ENCODE data around the gene SNAP91. TPM values are rescaled to one million over a fixed set of nuclear protein-coding genes. Genes with fewer than 3 reads are reported as not detected.

The SNAP91 gene
- total and polyA plus RNA-seq, 2 of the 8 experiments (the other 6 are each of a cell fraction or from before 2014, with no cell fraction given), result 1.3 to 1.5 TPM

GRCh38 chr6:83509441-83509840 lies 199.5 kb downstream of the SNAP91 start:
- no peak overlapping the region for H2BK120ac ChIP-seq (replicated peaks; ENCODE audit: low read depth, low read length)
- H4K20me1 ChIP-seq (replicated peaks in 1 of 2; ENCODE audit: control insufficient read depth in 1 of 2, insufficient read depth in 2 of 2, low read length in 2 of 2), result no peaks in the 10 kb centered on the region
- no peak overlapping the region for H2BK15ac ChIP-seq (ENCODE audit: low read length)
- H3K4me3 ChIP-seq (ENCODE audit: extremely low read depth in 1 of 4, insufficient read depth in 2 of 4, low read depth in 3 of 4, low read length in 4 of 4), result no peak overlapping the region
- FAIRE-seq (no peak), DNase-seq (ENCODE audit: low read depth in 1 of 2, low spot score in 2 of 2) (no peak)
- no peak overlapping the region for H4K91ac ChIP-seq (replicated peaks; ENCODE audit: insufficient read length, low read length)
- H3K56ac ChIP-seq (replicated peaks; ENCODE audit: insufficient read length, low read depth, low read length), result no peak overlapping the region
- H3K4me1 ChIP-seq (replicated peaks in 1 of 4; ENCODE audit: control insufficient read depth in 3 of 4, insufficient read depth in 4 of 4, low read length in 3 of 4), result peaks cover 0 to 2% (median 0%) of the 10 kb centered on the region in 4 experiments; a peak in 2 of 7 replicates
- H2AK5ac ChIP-seq (ENCODE audit: low read depth, low read length), result no peak overlapping the region
- H3K9me3 ChIP-seq (ENCODE audit: insufficient read depth in 2 of 2, low read depth in 1 of 2, low read length in 1 of 2), result no peaks in the 10 kb centered on the region
- H3K79me2 ChIP-seq (ENCODE audit: control insufficient read depth in 1 of 2, insufficient read depth in 2 of 2, low read length in 2 of 2), result no peaks in the 10 kb centered on the region
- no peak overlapping the region for H4K5ac ChIP-seq (ENCODE audit: insufficient read length, low read depth, low read length)
- H3K36me3 ChIP-seq (ENCODE audit: control insufficient read depth in 2 of 4, insufficient read depth in 4 of 4, low read length in 3 of 4), result no peaks in the 10 kb centered on the region
- no peak overlapping the region for H2BK5ac ChIP-seq (ENCODE audit: low read depth, low read length)
- no peak overlapping the region for H2AFZ ChIP-seq (ENCODE audit: low read length)
- H3K9ac ChIP-seq (replicated peaks in 1 of 4; ENCODE audit: extremely low read depth in 1 of 4, low read depth in 3 of 4, low read length in 3 of 4), result no peak overlapping the region
- H3K23ac ChIP-seq (ENCODE audit: insufficient read length), result no peak overlapping the region
- ChIA-PET CTCF (ENCODE audit: partially characterized antibody) (interaction anchor here (1.4 to 15.4 kb wide), 3 partner anchors 91 to 312 kb away, joined by 3 to 310 read pairs (median 166); no protein-coding TSS in a partner anchor), POLR2A (ENCODE audit: partially characterized antibody) (no interaction called here)
- no peak overlapping the region for H2BK12ac ChIP-seq (ENCODE audit: low read depth, low read length)
- H3K27ac ChIP-seq (ENCODE audit: low read depth, low read length), result no peak overlapping the region
- no peak overlapping the region for H3K14ac ChIP-seq (ENCODE audit: insufficient read length)
- H3K4me2 ChIP-seq (ENCODE audit: insufficient read depth in 1 of 2, low read depth in 2 of 2, low read length in 2 of 2), result no peak overlapping the region
- H3K79me1 ChIP-seq (ENCODE audit: low read depth, low read length), result no peaks in the 10 kb centered on the region
- H3K4ac ChIP-seq (replicated peaks; ENCODE audit: insufficient read length, low read depth, low read length), result no peak overlapping the region
- no peaks in the 10 kb centered on the region for H3K27me3 ChIP-seq (replicated peaks in 1 of 4; ENCODE audit: control insufficient read depth in 3 of 4, extremely low read depth in 1 of 4, insufficient read depth in 3 of 4, low read length in 3 of 4)
- H3K23me2 ChIP-seq (ENCODE audit: low read depth, low read length), result peaks cover 10% of the 10 kb centered on the region
- no peak overlapping the region for H3K18ac ChIP-seq (ENCODE audit: extremely low read depth, low read length)
- H4K8ac ChIP-seq (ENCODE audit: extremely low read depth, insufficient read depth, low read length), result no peak overlapping the region
- no peak overlapping the region for H2BK20ac ChIP-seq (ENCODE audit: low read length)
- WGBS, 2 experiments (ENCODE audit: extremely low coverage in 1 of 2, insufficient coverage in 1 of 2, insufficient read length in 1 of 2, insufficient replicate concordance in 2 of 2, low coverage in 1 of 2, low lambda C conversion rate in 2 of 2, missing lambda C conversion rate in 1 of 2), result 82% methylated on average over 1 of the region's 1 CpG; no CpG with 5 or more reads in 1 of the 2 experiments
- TF ChIP-seq EP300 (IDR thresholded peaks at IDR 0.05; ENCODE audit: borderline replicate concordance in 1 of 2, low read depth in 2 of 2, low read length in 2 of 2) (no peak), SIX5 (IDR thresholded peaks at IDR 0.05; ENCODE audit: low read depth, low read length) (no peak), CEBPB (IDR thresholded peaks at IDR 0.05; ENCODE audit: low read depth, low read length) (no peak), PHF8 (conservative IDR thresholded peaks at IDR 0.05; ENCODE audit: low read depth, low read length) (no peak), CREB1 (IDR thresholded peaks at IDR 0.05) (no peak), CTCF (IDR thresholded peaks at IDR 0.05; ENCODE audit: control extremely low read depth in 1 of 3, insufficient read depth in 1 of 3, low read depth in 1 of 3, low read length in 3 of 3) (no peak), FOSL1 (IDR thresholded peaks at IDR 0.05; ENCODE audit: insufficient read depth, low read depth, low read length) (no peak), NRF1 (IDR thresholded peaks at IDR 0.05; ENCODE audit: low read depth, low read length) (no peak), MAX (IDR thresholded peaks at IDR 0.05) (no peak), SAP30 (IDR thresholded peaks at IDR 0.05; ENCODE audit: insufficient read depth, insufficient replicate concordance, low read length) (no peak), SIN3A (conservative IDR thresholded peaks at IDR 0.05 in 1 of 2, IDR thresholded peaks at IDR 0.05 in 1 of 2; ENCODE audit: low read depth in 1 of 2, low read length in 2 of 2) (no peak)
